Activated CD4-positive, CD25-positive, alpha-beta regulatory T cell treated with anti-CD3 and anti-CD28 coated beads, Interleukin-2, amount 50 U/mL, for 16 hours (primary cell): ENCODE data around the gene CASZ1.

Experiments used
- DNase-seq: peaks from one replicate; pipeline ENCODE4 v3.0.0-alpha.2; 2020; ENCODE audit warnings: low read depth, low spot score

CASZ1 gene

GRCh38 chr1:10821388-10821787 is 24.9 kb upstream of the CASZ1 start:
- DNase-seq: no peak

DNA sequence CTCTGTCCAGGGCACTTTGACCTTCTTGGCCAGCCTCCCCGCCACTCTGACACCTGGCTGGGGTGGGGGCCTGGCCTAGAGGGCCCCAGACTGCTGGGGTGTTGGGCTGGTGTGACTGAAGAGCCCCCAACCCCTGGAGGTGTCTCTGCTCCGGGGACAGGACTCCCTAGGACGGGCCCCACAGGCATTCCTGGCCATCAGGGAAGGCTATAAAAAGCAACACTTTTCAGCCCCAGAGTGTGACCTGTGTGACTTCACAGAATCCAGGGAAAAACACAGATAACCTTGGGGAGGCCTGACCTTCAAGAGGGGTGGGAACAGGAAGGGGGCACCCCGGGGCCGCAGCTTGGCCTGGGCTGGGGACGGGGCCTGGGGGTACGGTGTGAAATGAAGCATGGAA is 24.0 kb upstream of the CASZ1 start:
- DNase-seq: no peak

GRCh38 chr1:10819198-10819901 is 22.9 kb upstream of the CASZ1 start:
- DNase-seq: no peak

DNA sequence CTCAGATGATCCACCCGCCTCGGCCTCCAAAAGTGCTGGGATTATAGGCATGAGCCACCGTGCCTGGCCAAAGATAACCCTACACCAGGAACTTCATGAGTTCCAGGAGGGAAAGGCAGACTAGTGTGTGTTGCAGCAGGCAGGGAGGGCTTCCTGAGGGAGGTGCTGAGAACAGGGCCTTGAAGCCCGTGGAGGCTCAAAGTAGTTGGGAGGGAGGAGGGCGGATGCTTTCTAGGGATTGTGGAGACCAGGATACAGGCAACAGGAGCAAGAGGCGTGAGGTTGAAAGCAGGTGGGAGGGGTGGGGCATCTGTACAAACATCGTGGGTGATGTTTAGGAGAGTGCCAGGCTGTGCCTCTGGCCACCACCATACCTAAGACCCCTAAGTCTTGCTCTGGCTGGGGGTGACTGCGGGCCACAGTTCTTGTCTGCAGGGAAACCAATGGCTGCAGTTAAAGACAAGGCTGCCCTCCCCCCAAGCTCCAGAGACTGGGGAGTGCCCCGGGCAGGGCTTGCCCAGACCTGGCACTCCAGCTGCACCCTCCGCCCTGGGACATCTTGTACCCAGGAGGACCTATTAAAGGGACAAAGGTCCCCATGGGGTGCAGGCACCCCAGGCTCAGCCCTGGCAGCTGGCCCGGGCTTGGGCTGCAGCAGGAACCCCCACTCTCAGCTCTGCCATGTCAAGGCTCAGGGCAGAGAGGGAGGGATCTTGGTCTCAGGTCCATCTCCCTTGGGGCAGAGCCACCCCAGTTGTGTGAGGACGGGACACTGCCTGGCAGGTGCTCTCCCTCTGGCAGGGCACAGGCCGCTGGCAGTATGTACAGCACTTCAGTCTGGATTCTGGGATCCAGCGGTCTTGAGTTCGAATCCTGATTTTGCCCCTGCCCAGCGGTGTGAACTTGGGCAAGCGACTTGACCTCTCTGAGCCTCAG is 22.1 kb upstream of the CASZ1 start:
- no peak for DNase-seq

- DNase-seq: no peak
These were observed 20.4 kb upstream of the CASZ1 start for GRCh38 chr1:10816743-10817369.

DNA sequence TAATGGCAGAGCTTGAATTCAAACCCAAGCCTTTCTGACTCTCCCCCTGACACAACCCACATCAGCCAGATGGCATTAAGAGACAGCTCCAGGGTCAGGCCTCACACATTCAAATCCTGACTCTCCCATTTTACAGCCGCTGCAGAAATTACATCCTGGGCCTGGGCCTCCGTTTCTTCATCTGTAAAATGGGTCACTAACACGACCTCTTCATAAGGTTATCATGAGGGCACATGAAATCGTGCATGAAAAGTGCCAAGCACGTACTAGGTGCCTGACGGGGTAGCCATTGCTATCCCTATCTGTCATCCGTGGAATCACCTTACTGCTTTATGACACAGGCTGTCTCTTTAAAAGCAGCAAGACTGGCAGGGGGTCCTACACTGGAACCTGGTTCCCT is 19.8 kb upstream of the CASZ1 start:
- DNase-seq: no peak

DNA sequence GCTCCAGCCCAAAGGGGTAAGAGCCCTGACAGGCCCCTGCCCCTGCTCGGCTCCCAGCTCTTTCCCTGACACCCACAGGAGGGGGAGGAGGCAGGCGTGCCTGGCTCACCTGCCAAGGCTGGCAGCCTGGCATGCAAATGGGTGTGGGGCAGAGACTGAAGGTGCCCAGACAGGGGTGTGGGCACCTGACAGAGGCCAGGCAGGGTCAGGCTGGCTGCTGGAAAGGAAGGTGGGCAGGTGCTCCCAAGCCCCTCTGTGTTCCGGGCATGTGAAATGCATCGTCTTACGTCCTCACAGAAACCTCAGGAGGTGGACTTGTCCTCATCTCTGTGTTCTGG is 19.4 kb upstream of the CASZ1 start:
- no peak for DNase-seq

- no peak for DNase-seq
These were observed 18.8 kb upstream of the CASZ1 start for GRCh38 chr1:10814976-10815857.

DNA sequence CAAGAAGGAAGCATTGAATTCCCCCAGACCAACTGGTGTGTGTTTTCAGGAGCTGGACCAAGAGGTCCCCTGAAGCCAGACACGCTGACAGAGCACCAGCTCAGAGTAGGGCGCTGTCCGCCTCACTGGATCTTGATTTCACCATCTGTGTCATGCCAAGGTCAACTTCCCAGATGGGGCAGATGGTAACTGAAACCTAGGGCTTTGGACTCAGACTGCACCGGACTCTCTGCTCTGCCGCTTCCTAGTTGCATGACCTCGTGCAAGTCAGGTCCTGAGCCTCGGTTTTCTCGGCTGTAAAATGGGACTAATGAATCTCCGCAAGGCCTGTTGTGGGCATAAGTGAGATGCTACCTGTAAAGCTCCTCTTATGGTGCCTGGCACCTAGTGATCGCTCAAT is 17.9 kb upstream of the CASZ1 start:
- no peak for DNase-seq

DNA sequence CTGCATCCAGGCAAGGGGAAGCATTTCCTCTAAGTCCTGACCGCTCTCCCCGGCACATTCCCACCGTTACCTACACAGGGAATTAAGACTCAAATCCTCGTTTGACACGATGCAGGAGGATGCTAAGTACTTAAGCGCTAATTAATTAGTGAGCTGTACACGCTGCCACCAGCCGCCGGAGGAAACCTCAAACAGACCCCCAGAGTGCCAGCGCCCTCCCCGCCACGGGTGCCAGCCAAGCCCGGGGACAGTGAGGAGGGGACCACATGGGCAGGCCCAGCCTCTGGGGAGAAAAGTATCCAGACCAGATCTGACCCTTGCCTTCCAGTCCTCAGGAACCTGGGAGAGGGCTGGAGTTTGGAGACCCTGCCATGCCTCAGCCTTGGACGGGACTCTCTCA is 17.4 kb upstream of the CASZ1 start:
- DNase-seq: no peak

DNA sequence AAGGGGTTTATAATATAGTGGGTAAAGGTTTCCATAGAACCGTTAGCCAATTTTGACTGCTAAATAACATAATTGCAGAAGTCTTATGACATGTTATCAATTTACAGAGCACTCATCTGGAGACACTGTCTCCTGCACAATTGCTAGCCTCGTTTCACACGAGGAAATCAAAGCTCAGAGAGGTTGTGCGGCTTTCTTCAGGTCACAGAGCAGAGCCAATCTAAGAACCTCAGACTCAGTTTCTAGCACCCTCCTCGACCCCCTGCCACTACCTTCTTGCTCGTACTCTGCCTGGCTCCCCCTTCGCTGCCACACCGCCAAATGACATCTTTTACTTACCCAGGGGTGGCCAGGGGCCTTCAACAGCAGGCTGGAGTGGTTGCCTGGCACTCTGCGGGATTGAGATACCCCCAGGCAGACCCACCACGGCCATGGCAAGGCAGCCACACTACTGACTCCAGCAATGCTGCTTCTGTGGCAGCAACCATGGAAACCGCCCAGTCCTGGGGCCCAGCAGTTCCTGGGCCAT is 16.0 kb upstream of the CASZ1 start:
- no peak for DNase-seq

DNA sequence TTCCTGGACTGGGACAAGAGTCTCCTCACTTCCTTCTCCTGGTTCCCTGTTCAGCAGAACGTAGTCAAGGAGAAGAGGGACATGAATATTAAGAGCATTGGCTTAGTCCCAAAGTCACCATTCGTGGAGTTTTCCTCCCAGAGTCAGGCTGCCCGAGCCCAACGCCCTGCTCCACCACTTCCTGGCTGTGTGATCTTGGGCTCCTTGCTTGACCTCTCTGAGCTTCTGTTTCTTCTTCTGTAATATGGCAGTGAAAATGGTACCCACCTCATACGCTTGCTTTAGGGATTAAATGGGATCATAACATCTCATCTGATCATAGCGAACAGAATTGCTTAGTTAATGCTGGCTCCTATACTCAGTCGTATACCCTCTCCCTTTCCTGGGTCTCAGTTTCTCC is 12.0 kb upstream of the CASZ1 start:
- DNase-seq: no peak

- DNase-seq: no peak
These were observed 10.5 kb upstream of the CASZ1 start for GRCh38 chr1:10806966-10807365.

- no peak for DNase-seq
These were observed 7.8 kb upstream of the CASZ1 start for GRCh38 chr1:10803971-10804820.

DNA sequence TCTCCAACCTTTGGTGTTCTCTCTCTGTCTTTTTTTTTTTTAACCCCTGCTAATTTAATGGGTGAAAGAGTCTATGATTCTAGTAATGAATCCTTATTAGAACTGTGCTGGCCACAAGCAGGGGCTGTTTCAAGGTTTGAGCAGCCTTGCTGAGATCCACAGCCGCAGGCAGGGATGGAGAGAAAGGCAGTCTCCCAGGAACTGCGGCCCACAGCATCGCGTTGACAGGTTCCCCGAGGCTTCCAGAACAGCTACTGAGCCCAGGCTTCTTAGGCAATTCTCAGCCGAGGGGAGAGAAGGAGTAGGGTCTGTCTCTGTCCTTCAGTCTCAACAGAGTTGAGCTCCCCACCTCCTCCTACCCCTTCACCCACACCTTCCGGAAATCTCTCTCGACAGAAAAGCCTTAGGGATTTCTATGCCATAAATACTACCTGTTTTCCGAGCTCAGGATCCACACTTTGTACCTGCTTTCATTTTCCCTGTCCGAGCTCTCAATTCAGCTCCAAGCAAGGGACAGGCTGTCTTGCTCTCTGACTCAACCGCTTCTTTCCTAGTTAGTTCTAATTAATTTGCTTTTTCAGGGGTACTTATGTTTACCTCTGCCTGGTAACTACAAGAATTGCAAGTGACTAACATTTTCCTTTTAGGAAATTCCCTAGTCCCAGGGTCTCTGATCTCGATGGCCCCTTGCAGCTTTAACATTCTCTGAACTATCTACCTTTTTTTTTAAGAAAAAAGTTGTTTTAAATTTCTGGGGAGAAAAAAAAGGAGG is 6.7 kb upstream of the CASZ1 start:
- no peak for DNase-seq

DNA sequence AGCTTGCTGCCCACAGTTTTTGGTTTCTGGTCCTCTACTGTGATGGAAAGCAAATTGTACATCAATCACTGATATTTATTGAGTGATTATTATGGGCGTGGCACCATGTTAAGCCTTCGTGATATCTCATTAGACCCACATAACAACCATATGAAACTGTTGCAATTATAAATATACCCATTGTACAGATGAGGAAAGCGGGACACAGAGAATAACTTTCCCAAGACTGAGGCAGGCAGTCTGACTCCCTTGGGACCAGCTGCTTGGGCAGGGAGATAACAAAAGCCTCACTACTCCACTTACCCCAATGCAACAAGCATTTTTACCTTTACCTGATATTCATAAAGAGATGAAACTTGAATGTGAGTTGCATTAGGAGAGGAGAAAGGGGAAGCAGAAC is 4.3 kb upstream of the CASZ1 start:
- DNase-seq: no peak

DNA sequence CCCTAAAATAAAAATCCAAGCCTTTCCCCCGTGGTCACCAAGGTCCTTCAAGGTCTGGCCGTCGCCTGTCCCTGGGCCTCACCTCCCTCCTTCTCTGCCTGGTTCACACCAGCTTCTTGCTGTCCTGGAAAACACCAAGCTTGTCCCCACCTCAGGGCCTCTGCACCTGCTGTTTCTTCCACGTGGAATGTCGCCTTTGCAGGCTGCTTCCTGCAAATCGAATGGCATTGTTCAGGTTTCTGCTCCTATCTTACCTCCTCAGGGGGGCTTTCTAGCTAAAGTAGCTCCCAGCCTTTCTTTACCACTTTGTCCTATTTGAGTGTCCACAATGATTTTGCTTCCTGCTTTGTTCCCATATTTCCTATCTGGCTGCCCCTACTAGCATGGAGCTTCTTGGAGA is 3.3 kb upstream of the CASZ1 start:
- no peak for DNase-seq

- DNase-seq: no peak
These were observed 997 bp downstream of the CASZ1 start for GRCh38 chr1:10795276-10796021.

DNA sequence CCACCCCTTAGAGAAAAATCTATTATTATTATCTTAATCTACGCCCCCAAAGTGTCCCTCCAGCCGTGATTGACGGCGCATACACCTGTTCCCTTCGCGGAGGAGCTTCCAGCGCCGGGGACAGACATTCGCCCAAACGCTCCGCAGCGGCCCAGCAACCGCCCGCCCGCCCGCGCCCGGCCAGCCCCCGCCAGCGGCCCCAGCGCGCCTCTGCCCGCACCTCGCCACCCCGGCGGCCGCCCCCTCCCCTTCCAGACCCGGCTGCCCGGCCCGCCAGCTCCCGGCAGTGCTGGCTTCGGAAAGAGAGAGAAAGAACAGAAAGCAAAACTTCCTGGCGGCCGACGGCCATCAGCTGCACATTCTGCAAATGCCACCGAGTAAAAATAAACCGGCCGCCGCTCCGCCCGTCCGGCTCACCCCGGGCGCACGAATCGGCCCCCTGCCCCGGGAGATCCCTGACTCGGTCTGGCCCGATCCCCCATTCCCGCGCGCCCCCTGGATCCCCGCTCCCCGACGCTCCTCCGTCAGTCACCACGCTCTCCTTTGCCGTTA is 1.6 kb downstream of the CASZ1 start:
- no peak for DNase-seq
